Activated naive CD8-positive, alpha-beta T cell (primary cell): ENCODE data around the gene FBXO21.
"Not testable (repeated sequence)": the region's sequence is repeated elsewhere in the genome, so short reads cannot be mapped to it uniquely, and the experiment has no call there.

Experiments
- H3K27ac Mint-ChIP-seq: one replicate; pipeline ENCODE4 v1.8.0; 2021; ENCODE audit warnings: mixed read lengths
- H3K27me3 Mint-ChIP-seq: one replicate; pipeline ENCODE4 v1.8.0; 2021; ENCODE audit warnings: mixed read lengths
- H3K36me3 Mint-ChIP-seq: one replicate; pipeline ENCODE4 v1.8.0; 2021; ENCODE audit warnings: mixed read lengths
- H3K4me1 Mint-ChIP-seq: one replicate; pipeline ENCODE4 v1.8.0; 2021; ENCODE audit warnings: low read depth, mixed read lengths
- H3K4me3 Mint-ChIP-seq: one replicate; pipeline ENCODE4 v1.8.0; 2021; ENCODE audit warnings: mild to moderate bottlenecking, mixed read lengths
- H3K9me3 Mint-ChIP-seq: one replicate; pipeline ENCODE4 v1.8.0; 2021; ENCODE audit warnings: low read depth, mixed read lengths

Gene FBXO21

GRCh38 chr12:117124421-117125271 is 65.6 kb downstream of the FBXO21 start:
- no peak overlapping the region for H3K27ac Mint-ChIP-seq
- no peaks in the 10 kb centered on the region for H3K9me3 Mint-ChIP-seq
- no peaks in the 10 kb centered on the region for H3K36me3 Mint-ChIP-seq
- peaks cover 8% of the 10 kb centered on the region for H3K4me1 Mint-ChIP-seq
- H3K4me3 Mint-ChIP-seq = no peak overlapping the region
- H3K27me3 Mint-ChIP-seq = no peaks in the 10 kb centered on the region

DNA sequence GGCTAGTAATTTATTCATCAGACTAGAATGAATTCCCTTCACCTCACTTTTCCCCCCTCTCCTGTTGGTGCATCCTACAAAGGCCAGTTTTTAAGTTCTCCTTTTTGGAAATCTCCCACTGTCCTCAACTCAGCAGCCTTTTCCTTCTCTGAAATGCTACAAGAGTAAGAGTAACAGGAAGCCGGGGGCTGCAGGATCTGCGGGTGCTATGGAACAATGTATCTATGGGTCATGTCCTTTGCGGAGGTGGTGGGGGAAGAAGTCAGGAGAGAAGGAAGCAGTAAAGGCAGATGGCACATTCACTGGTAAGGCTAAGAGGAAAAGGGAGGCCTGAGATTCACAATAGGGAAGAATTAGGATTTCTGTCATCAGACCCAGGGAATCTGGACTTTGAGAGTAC is 68.8 kb downstream of the FBXO21 start:
- Mint-ChIP-seq H3K36me3 (no peaks in the 10 kb centered on the region), H3K27ac (no peak overlapping the region), H3K27me3 (no peaks in the 10 kb centered on the region), H3K4me1 (peaks cover 8% of the 10 kb centered on the region), H3K9me3 (no peaks in the 10 kb centered on the region), H3K4me3 (no peak overlapping the region)

DNA sequence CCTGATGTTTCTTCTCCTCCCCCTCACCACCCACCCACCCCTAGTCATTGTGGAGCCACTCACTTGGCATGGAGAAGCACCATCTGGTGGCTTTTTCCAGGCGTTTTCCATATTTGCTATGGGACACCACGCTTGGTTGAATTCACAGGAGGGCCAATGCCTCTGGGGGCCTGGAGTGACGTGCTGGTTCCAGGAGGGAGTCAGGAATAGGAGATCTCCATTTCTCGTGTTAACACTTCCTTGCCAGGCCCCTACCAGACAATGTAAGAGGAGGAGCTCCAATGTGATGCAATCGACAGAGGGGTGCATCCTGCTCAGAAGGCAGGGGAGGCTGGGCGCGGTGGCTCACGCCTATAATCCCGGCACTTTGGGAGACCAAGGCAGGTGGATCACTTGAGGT is 69.5 kb downstream of the FBXO21 start:
- Mint-ChIP-seq H3K4me3 (no peak overlapping the region), H3K4me1 (peaks cover 8% of the 10 kb centered on the region), H3K27ac (no peak overlapping the region), H3K9me3 (no peaks in the 10 kb centered on the region), H3K36me3 (no peaks in the 10 kb centered on the region), H3K27me3 (no peaks in the 10 kb centered on the region)

GRCh38 chr12:117119592-117120198 is 70.6 kb downstream of the FBXO21 start:
- Mint-ChIP-seq H3K4me3 (no peak overlapping the region), H3K4me1 (peaks cover 2% of the 10 kb centered on the region), H3K27me3 (no peaks in the 10 kb centered on the region), H3K9me3 (no peaks in the 10 kb centered on the region), H3K36me3 (no peaks in the 10 kb centered on the region), H3K27ac (no peak overlapping the region)

DNA sequence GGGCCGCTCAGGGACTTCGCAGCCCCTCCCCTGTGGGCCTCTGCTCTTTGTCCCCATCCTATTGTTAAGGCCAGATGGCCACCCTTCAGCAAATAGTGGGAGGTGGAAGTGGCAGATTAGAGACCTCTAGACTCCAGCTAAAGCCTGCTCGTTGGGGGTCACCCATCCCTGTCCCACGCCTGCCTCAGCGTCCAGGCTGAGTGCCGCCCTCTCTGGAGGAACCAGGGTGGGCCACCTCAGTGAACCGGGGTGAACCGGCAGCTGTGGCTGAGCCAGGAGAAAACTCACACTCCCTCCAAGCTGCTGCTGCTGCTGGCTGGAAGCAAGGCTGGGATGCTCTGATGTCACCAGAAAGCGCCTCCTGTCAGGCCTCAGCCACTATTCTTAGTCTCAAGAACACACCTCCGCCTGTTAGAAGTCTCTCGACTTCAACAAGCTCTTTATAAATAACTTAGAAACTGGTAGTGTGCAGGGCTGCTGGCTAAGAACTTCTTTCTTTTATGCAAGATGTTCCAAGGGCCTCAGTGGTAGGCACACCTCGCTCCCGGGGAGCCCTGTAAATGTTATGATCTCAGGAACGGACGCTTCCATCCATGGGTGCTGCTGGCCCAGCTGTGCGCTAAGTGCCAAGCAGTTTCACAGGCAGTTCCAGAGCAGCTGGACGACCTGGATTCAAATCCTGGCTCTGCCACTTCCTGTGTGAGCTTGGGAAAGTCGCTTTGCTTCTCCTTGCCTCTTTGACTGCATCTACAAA is 71.3 kb downstream of the FBXO21 start:
- H3K4me1 Mint-ChIP-seq = no peaks in the 10 kb centered on the region
- H3K9me3 Mint-ChIP-seq = no peaks in the 10 kb centered on the region
- no peaks in the 10 kb centered on the region for H3K27me3 Mint-ChIP-seq
- H3K36me3 Mint-ChIP-seq = no peaks in the 10 kb centered on the region
- H3K4me3 Mint-ChIP-seq = no peak overlapping the region
- H3K27ac Mint-ChIP-seq = no peak overlapping the region

GRCh38 chr12:117114784-117115183 is 75.5 kb downstream of the FBXO21 start:
- no peak overlapping the region for H3K4me3 Mint-ChIP-seq
- H3K9me3 Mint-ChIP-seq = no peaks in the 10 kb centered on the region
- H3K27me3 Mint-ChIP-seq = no peaks in the 10 kb centered on the region
- H3K36me3 Mint-ChIP-seq = peaks cover 3% of the 10 kb centered on the region
- no peaks in the 10 kb centered on the region for H3K4me1 Mint-ChIP-seq
- H3K27ac Mint-ChIP-seq = no peak overlapping the region

GRCh38 chr12:117113231-117113630 is 77.0 kb downstream of the FBXO21 start:
- H3K4me1 Mint-ChIP-seq = no peaks in the 10 kb centered on the region
- peaks cover 4% of the 10 kb centered on the region for H3K36me3 Mint-ChIP-seq
- no peaks in the 10 kb centered on the region for H3K27me3 Mint-ChIP-seq
- no peak overlapping the region for H3K4me3 Mint-ChIP-seq
- no peak overlapping the region for H3K27ac Mint-ChIP-seq
- no peaks in the 10 kb centered on the region for H3K9me3 Mint-ChIP-seq

- H3K4me1 Mint-ChIP-seq = no peaks in the 10 kb centered on the region
- no peaks in the 10 kb centered on the region for H3K9me3 Mint-ChIP-seq
- peaks cover 4% of the 10 kb centered on the region for H3K36me3 Mint-ChIP-seq
- no peak overlapping the region for H3K27ac Mint-ChIP-seq
- no peaks in the 10 kb centered on the region for H3K27me3 Mint-ChIP-seq
- no peak overlapping the region for H3K4me3 Mint-ChIP-seq
Observed at GRCh38 chr12:117111821-117112595, 78.3 kb downstream of the FBXO21 start.

DNA sequence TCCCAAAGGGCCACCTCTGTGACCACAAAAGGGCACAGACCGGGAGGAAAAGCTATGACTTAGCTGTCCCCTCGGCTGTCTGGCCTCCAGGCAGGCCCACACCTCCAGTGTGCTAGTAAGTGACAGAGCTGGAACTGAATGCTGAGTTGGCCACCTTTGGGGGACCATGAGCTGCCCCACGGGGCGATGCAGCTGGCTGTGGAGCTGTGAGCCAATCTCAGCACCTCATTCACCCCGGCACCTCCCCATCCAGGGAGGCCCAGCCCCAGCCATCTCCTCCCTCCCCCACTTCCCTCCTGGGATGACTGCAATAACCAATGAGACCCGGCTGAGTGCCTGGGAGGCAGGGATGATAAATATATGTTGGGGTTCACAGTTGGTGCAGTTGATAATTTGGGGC is 78.9 kb downstream of the FBXO21 start:
- no peak overlapping the region for H3K4me3 Mint-ChIP-seq

GRCh38 chr12:117109943-117110635 is 80.2 kb downstream of the FBXO21 start:
- Mint-ChIP-seq H3K4me1 (peaks cover 7% of the 10 kb centered on the region), H3K9me3 (no peaks in the 10 kb centered on the region), H3K27ac (no peak overlapping the region), H3K4me3 (no peak overlapping the region), H3K27me3 (no peaks in the 10 kb centered on the region), H3K36me3 (peaks cover 4% of the 10 kb centered on the region)

More for the DNA sequence above, 78.9 kb downstream of the FBXO21 start:
- no peaks in the 10 kb centered on the region for H3K4me1 Mint-ChIP-seq
- no peaks in the 10 kb centered on the region for H3K9me3 Mint-ChIP-seq
- peaks cover 4% of the 10 kb centered on the region for H3K36me3 Mint-ChIP-seq
- no peaks in the 10 kb centered on the region for H3K27me3 Mint-ChIP-seq
- no peak overlapping the region for H3K27ac Mint-ChIP-seq

DNA sequence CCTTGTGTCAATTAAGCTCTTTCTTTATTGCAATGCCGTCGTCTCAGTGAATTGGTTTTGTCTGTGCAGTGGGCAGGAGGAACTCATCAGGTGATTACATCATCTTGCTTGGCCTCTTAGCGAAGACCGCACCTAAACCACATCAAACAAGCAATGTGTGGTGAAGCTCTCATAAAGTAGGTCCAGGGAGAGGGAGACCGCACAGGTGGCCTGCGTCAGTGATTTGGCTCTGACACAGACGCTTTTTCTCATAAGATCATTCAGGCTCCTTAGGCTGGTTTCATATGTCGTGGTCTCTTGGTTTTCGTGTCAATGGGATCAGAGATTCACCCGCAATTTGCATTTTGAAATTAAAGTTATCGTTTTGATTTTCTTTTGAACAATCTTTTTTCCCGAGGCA is 84.4 kb downstream of the FBXO21 start:
- Mint-ChIP-seq H3K4me1 (peaks cover 7% of the 10 kb centered on the region), H3K9me3 (no peaks in the 10 kb centered on the region), H3K27ac (no peak overlapping the region), H3K4me3 (no peak overlapping the region), H3K36me3 (peaks cover 4% of the 10 kb centered on the region), H3K27me3 (no peaks in the 10 kb centered on the region)

GRCh38 chr12:117104003-117104402 is 86.3 kb downstream of the FBXO21 start:
- H3K9me3 Mint-ChIP-seq, H3K27ac Mint-ChIP-seq, H3K27me3 Mint-ChIP-seq, H3K36me3 Mint-ChIP-seq, H3K4me1 Mint-ChIP-seq, H3K4me3 Mint-ChIP-seq: not testable (repeated sequence)

DNA sequence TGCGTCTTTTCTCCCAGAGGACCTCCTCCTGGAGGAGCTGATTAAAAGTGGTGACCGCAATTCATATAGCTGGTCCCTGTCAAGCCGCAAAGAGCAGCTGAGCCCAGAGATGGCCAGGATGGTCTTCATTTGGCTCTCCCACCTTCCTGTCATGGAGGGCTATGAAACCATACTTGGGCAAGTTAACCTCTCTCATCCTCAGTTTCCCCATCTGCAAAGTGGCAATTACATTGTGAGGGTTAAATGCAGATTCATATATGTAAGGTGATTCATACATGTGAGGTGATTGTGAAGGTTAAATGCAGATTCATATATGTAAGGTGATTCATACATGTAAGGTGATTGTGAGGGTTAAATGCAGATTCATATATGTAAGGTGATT is 87.5 kb downstream of the FBXO21 start:
- no peaks in the 10 kb centered on the region for H3K9me3 Mint-ChIP-seq
- no peak overlapping the region for H3K27ac Mint-ChIP-seq
- H3K27me3 Mint-ChIP-seq = no peaks in the 10 kb centered on the region
- peaks cover 12% of the 10 kb centered on the region for H3K4me1 Mint-ChIP-seq
- no peaks in the 10 kb centered on the region for H3K36me3 Mint-ChIP-seq
- no peak overlapping the region for H3K4me3 Mint-ChIP-seq
